ENCODE results near the gene MAPK10. TPM values are rescaled to one million over a fixed set of nuclear protein-coding genes. Genes with fewer than 3 reads are reported as not detected.

MAPK10 gene
- total and polyA plus RNA-seq, 2 donors (not counting 3 experiments of a cell fraction or from before 2014, with no cell fraction given) = 0.17 TPM; not detected in 1

GRCh38 chr4:86184216-86184900 is 175.5 kb downstream of the MAPK10 start:
- H3K4me3 ChIP-seq (replicated peaks in 1 of 3; ENCODE audit: insufficient read depth in 1 of 3, low read depth in 1 of 3, low read length in 3 of 3) = no peak overlapping the region
- TF ChIP-seq POLR2A (IDR thresholded peaks at IDR 0.05; ENCODE audit: low read depth, low read length) (no peak), FOS (IDR thresholded peaks at IDR 0.05; ENCODE audit: borderline replicate concordance, insufficient read depth, low read length) (no peak), EZH2 (IDR thresholded peaks at IDR 0.05; ENCODE audit: borderline replicate concordance, low read depth, low read length, severe bottlenecking) (no peak)
- BruUV-seq (replicated peaks) = no TSS peak
- H3K4me2 ChIP-seq (ENCODE audit: insufficient read depth, low read length) = no peak overlapping the region
- no peaks in the 10 kb centered on the region for H3K79me2 ChIP-seq (ENCODE audit: control insufficient read depth, insufficient read depth, low read length)
- no peak overlapping the region for H3K27ac ChIP-seq (ENCODE audit: insufficient read depth, low read depth, low read length)
- H3K36me3 ChIP-seq (ENCODE audit: control insufficient read depth in 2 of 2, extremely low read depth in 1 of 2, insufficient read depth in 2 of 2, low read length in 2 of 2) = no peaks in the 10 kb centered on the region
- CTCF ChIA-PET = no interaction called here
- FAIRE-seq = no peak
- dilution Hi-C loops (cut with MboI; ENCODE audit: extremely low pct_ligation_motif_present, low sequenced_read_pairs) = no loop called here
- intact Hi-C loops (cut with micrococcal nuclease) = no loop called here
- no peaks in the 10 kb centered on the region for H3K9me3 ChIP-seq (replicated peaks; ENCODE audit: control insufficient read depth, insufficient read depth, low read length)
- H3K9me1 ChIP-seq (replicated peaks; ENCODE audit: control insufficient read depth, extremely low read depth, insufficient read depth, low read length) = no peaks in the 10 kb centered on the region
- POLR2A ChIA-PET = no interaction called here
- no peaks in the 10 kb centered on the region for H4K20me1 ChIP-seq (replicated peaks; ENCODE audit: control insufficient read depth, extremely low read depth, insufficient read depth, low read length)
- no peak for DNase-seq (ENCODE audit: low read depth, low spot score)
- peaks cover 0 to 2% of the 10 kb centered on the region in 2 experiments for H3K27me3 ChIP-seq (ENCODE audit: control insufficient read depth in 2 of 2, insufficient read depth in 2 of 2, low read length in 2 of 2)
- no peaks in the 10 kb centered on the region for H3K4me1 ChIP-seq (ENCODE audit: control insufficient read depth, extremely low read depth, insufficient read depth, low read length)
- no peak overlapping the region for H2AFZ ChIP-seq (ENCODE audit: low read depth, low read length)
- H3K9ac ChIP-seq (replicated peaks; ENCODE audit: extremely low read depth, insufficient read depth, low read length) = no peak overlapping the region

- no peak overlapping the region for H2AFZ ChIP-seq (ENCODE audit: low read depth, low read length)
- no peaks in the 10 kb centered on the region for H3K9me3 ChIP-seq (replicated peaks; ENCODE audit: control insufficient read depth, insufficient read depth, low read length)
- FAIRE-seq (no peak), DNase-seq (ENCODE audit: low read depth, low spot score) (no peak)
- H3K4me1 ChIP-seq (ENCODE audit: control insufficient read depth, extremely low read depth, insufficient read depth, low read length) = no peaks in the 10 kb centered on the region
- TF ChIP-seq FOS (IDR thresholded peaks at IDR 0.05; ENCODE audit: borderline replicate concordance, insufficient read depth, low read length) = no peak
- no peak for TF ChIP-seq EZH2 (IDR thresholded peaks at IDR 0.05; ENCODE audit: borderline replicate concordance, low read depth, low read length, severe bottlenecking)
- no peak for TF ChIP-seq CTCF (IDR thresholded peaks at IDR 0.05; ENCODE audit: extremely low read depth in 1 of 2, insufficient read depth in 1 of 2, low read depth in 1 of 2, low read length in 2 of 2)
- no peak for TF ChIP-seq JUN (IDR thresholded peaks at IDR 0.05; ENCODE audit: borderline replicate concordance, insufficient read depth, insufficient read length, low read depth)
- TF ChIP-seq MAX (IDR thresholded peaks at IDR 0.05; ENCODE audit: insufficient read depth, insufficient read length) = no peak
- no peak for TF ChIP-seq GATA2 (IDR thresholded peaks at IDR 0.05; ENCODE audit: insufficient read depth, insufficient read length, low read depth, low read length)
- no peak for TF ChIP-seq MYC (IDR thresholded peaks at IDR 0.05; ENCODE audit: low read depth, low read length)
- no peak for TF ChIP-seq POLR2A (IDR thresholded peaks at IDR 0.05; ENCODE audit: low read depth, low read length)
- no peak for TF ChIP-seq POLR2AphosphoS5 (IDR thresholded peaks at IDR 0.05; ENCODE audit: insufficient read depth, low read depth, low read length)
- H3K79me2 ChIP-seq (ENCODE audit: control insufficient read depth, insufficient read depth, low read length) = no peaks in the 10 kb centered on the region
- H3K27ac ChIP-seq (ENCODE audit: insufficient read depth, low read depth, low read length) = no peak overlapping the region
- H3K4me3 ChIP-seq (replicated peaks in 1 of 3; ENCODE audit: insufficient read depth in 1 of 3, low read depth in 1 of 3, low read length in 3 of 3) = no peak overlapping the region
- dilution Hi-C loops (cut with MboI; ENCODE audit: extremely low pct_ligation_motif_present, low sequenced_read_pairs) = no loop called here
- H3K9ac ChIP-seq (replicated peaks; ENCODE audit: extremely low read depth, insufficient read depth, low read length) = no peak overlapping the region
- CTCF ChIA-PET = no interaction called here
- POLR2A ChIA-PET = no interaction called here
- no TSS peak for BruUV-seq (replicated peaks)
- no peaks in the 10 kb centered on the region for H3K9me1 ChIP-seq (replicated peaks; ENCODE audit: control insufficient read depth, extremely low read depth, insufficient read depth, low read length)
- intact Hi-C loops (cut with micrococcal nuclease) = no loop called here
- no peaks in the 10 kb centered on the region for H3K36me3 ChIP-seq (ENCODE audit: control insufficient read depth in 2 of 2, extremely low read depth in 1 of 2, insufficient read depth in 2 of 2, low read length in 2 of 2)
- H3K4me2 ChIP-seq (ENCODE audit: insufficient read depth, low read length) = no peak overlapping the region
- peaks cover 2 to 5% of the 10 kb centered on the region in 2 experiments for H3K27me3 ChIP-seq (ENCODE audit: control insufficient read depth in 2 of 2, insufficient read depth in 2 of 2, low read length in 2 of 2)
- no peaks in the 10 kb centered on the region for H4K20me1 ChIP-seq (replicated peaks; ENCODE audit: control insufficient read depth, extremely low read depth, insufficient read depth, low read length)
Observed at GRCh38 chr4:86181585-86181984, 178.3 kb downstream of the MAPK10 start.

Data from endothelial cell of umbilical vein (primary cell).